Measurements from ENCODE around the gene QRSL1.
"Not testable (repeated sequence)": the region's sequence is repeated elsewhere in the genome, so short reads cannot be mapped to it uniquely, and the experiment has no call there.

The QRSL1 gene

GRCh38 chr6:106685833-106686232 is 56.5 kb downstream of the QRSL1 start:
- no peak for DNase-seq (ENCODE audit: low spot score)

GRCh38 chr6:106688177-106688951 is 59.0 kb downstream of the QRSL1 start:
- no peak for DNase-seq (ENCODE audit: low spot score)

- DNase-seq (ENCODE audit: low spot score): peak; percentile 19
Observed at GRCh38 chr6:106692112-106692818, 62.9 kb downstream of the QRSL1 start.

- no peak for DNase-seq (ENCODE audit: low spot score)
Observed at GRCh38 chr6:106692819-106693208, 63.4 kb downstream of the QRSL1 start.

GRCh38 chr6:106693418-106693817 is 64.0 kb downstream of the QRSL1 start:
- no peak for DNase-seq (ENCODE audit: low spot score)

GRCh38 chr6:106694343-106694742 is 65.0 kb downstream of the QRSL1 start:
- DNase-seq (ENCODE audit: low spot score): no peak

- DNase-seq (ENCODE audit: low spot score): no peak
Observed at GRCh38 chr6:106700581-106700980, 71.2 kb downstream of the QRSL1 start.

- DNase-seq (ENCODE audit: low spot score): not testable (repeated sequence)
Observed at GRCh38 chr6:106701201-106701600, 71.8 kb downstream of the QRSL1 start.

- DNase-seq (ENCODE audit: low spot score): no peak
Observed at GRCh38 chr6:106702046-106702445, 72.7 kb downstream of the QRSL1 start.

GRCh38 chr6:106702451-106703110 is 73.2 kb downstream of the QRSL1 start:
- DNase-seq (ENCODE audit: low spot score): no peak

- DNase-seq (ENCODE audit: low spot score): no peak
Observed at GRCh38 chr6:106704327-106704726, 74.9 kb downstream of the QRSL1 start.

GRCh38 chr6:106705156-106705555 is 75.8 kb downstream of the QRSL1 start:
- DNase-seq (ENCODE audit: low spot score): no peak

- no peak for DNase-seq (ENCODE audit: low spot score)
Observed at GRCh38 chr6:106710580-106710979, 81.2 kb downstream of the QRSL1 start.

GRCh38 chr6:106714281-106714680 is 84.9 kb downstream of the QRSL1 start:
- DNase-seq (ENCODE audit: low spot score): no peak

- DNase-seq (ENCODE audit: low spot score): no peak
Observed at GRCh38 chr6:106715922-106716321, 86.5 kb downstream of the QRSL1 start.

- no peak for DNase-seq (ENCODE audit: low spot score)
Observed at GRCh38 chr6:106716966-106717365, 87.6 kb downstream of the QRSL1 start.

All from putamen (tissue), 1 donor.